Activated naive CD8-positive, alpha-beta T cell treated with anti-CD3 and anti-CD28 coated beads, Interleukin-2, amount 50 U/mL, for 16 hours (primary cell): ENCODE measurements around the gene PLPPR2.
"Not testable (repeated sequence)": the region's sequence is repeated elsewhere in the genome, so short reads cannot be mapped to it uniquely, and the experiment has no call there.

ENCODE experiments used
- DNase-seq: peaks from one replicate; pipeline ENCODE4 v3.0.0-alpha.2; 2020; ENCODE audit warnings: low read depth, low spot score

The PLPPR2 gene

GRCh38 chr19:11373166-11373884 is 18.1 kb downstream of the PLPPR2 start:
- DNase-seq: no peak

- no peak for DNase-seq
Observed at GRCh38 chr19:11373885-11374432, 18.7 kb downstream of the PLPPR2 start.

- peak; percentile 94 for DNase-seq
Observed at GRCh38 chr19:11374433-11375142, 19.4 kb downstream of the PLPPR2 start, which contains the start of gene SWSAP1. Gene SWSAP1, plus strand, starts transcription at chr19:11374666. Its CDS starts 15 bp downstream, at chr19:11374681.

- peak; percentile 39 for DNase-seq
Observed at GRCh38 chr19:11375143-11375948, 20.1 kb downstream of the PLPPR2 start.

DNA sequence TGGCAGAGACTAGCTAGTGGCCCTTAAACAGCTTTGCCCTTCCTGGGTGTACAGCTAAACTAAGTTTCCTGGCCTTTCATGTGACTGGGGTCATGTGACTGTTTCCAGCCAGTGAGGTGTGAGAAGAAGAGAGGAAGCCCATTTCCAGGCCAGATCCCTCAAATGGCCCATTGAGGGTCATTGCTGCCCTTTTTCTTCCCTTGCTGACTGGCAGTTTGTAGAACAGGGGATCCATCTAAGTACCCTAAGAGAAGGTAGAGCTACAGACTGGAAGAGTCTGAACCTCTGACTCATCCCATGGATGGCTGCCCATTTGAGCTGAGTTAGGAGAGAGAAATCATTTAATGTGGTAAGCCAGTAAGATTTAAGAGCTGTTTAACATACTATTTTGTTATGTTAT is 22.0 kb downstream of the PLPPR2 start:
- DNase-seq: no peak

DNA sequence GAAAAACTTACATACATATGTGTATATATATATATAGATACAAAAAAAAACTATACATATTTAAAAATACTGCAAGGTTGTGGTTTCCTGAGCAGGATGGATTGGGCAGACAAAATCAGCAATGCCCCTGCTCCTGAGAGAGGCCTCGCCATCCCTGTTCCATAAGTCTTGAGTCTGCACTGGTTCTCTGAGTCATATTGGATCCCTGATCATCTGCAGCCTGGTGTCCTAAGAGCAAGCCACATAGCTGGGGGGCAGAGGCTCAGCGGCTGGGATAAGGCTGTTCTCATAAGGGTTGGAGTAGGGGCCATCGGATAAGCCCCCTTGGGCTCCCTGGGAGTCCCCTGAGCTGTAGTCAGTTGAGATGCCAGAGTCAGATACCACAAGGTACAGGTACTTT is 22.5 kb downstream of the PLPPR2 start:
- no peak for DNase-seq

DNA sequence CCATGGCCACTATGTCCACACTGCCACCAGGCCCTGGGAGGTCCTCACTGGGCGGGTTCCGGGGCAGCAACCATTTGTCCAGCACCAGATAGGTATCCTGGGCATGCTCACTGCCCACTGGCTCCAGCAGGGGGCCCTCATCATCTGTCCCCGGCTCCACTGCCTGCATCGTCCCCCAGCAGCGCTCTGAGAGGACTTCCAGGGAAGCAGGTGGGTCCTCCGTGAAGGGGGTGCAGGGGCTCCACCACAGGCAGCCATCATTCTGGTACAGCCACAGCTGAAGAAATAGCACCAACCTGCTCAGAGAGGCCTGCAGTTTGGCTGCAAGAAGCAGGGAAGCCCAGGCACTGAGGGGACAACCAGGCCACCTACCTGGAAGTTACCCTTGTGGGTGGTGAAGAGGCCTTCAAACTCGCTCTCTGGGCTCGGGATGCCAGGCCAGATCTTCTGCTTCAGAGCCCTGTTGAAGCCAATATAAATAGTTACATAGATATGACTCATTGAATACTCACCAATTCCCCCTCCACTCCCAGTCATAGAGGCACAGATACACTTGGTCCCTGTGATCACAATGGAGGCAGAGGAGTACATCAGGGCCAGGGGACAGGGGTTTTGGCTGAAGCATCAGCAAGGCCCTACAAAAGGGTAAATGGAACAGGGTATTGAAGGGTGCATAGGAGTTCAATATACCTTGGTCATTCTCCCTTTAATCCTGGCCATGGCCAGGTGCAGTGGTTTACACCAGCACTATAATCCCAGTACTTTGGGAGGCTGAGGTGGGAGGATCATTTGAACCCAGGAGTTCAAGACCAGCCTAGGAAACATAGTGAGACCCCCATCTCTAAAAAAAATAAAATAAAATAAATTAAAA is 23.3 kb downstream of the PLPPR2 start:
- no peak for DNase-seq

DNA sequence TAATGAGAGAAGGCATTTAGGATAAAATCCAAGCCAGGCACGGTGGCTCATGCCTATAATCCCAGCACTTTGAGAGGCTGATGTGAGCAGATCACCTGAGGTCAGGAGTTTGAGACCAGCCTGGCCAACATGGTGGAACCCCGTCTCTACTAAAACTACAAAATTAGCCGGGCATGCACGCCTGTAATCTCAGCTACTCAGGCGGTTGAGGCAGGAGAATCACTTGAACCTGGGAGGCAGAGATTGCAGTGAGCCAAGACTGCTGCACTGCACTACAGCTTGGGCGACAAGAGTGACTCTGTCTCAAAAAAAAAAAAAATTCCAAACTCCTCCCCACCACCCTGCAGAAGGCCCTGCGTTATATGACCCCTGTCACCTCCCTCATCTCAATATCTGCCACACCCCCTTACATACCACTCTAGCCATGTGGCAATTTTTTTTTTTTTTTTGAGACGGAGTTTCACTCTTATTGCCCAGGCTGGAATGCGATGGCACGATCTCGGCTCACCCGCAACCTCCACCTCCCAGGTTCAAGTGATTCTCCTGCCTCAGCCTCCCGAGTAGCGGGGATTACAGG is 24.1 kb downstream of the PLPPR2 start:
- not testable (repeated sequence) for DNase-seq

- DNase-seq: no peak
Observed at GRCh38 chr19:11379857-11380350, 24.7 kb downstream of the PLPPR2 start.

DNA sequence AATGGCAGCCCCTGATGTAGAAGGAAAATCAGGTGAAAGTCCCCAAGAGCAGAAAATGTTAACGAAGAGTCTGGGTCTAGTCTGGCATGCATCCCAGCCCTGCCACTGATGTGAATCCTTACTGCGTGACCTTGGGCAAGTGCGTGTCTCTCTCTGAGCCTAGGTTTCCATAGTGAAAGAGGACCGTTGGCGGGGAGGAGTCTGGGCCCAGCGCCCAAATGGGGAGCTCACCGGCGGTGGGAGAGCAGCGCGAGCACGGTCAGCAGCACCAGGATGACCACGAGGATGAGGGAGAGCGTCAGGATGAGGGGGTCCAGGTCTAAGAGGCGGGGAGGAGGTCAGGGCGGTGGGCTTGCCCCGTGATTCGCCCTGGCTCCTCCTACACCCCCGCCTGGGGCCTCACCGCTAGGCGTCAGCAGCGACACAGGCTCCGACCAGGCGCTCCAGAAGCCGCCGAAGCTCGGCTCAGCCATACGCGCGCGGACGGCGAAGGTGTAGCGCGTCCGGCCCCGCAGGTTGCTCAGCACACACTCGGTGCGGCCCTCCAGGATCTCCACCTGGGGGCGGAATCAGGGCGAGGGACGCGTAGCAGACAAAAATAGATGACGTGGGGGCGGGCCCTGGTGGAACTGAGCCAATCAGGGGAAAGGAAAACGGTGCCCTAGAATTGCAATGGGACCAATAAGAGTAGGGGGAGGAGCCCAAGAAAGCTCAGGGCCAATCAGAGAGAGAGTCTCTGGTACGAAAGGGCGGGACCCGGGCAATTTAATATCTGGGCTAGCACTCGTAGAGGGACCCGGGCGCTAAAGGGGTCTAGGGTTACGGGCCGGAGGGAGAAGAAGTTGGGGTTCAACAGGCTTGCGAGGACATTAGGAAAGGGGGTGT is 25.7 kb downstream of the PLPPR2 start:
- DNase-seq: peak; percentile 90

- no peak for DNase-seq
Observed at GRCh38 chr19:11382898-11383705, 27.9 kb downstream of the PLPPR2 start.

- no peak for DNase-seq
Observed at GRCh38 chr19:11383706-11384048, 28.4 kb downstream of the PLPPR2 start.

DNA sequence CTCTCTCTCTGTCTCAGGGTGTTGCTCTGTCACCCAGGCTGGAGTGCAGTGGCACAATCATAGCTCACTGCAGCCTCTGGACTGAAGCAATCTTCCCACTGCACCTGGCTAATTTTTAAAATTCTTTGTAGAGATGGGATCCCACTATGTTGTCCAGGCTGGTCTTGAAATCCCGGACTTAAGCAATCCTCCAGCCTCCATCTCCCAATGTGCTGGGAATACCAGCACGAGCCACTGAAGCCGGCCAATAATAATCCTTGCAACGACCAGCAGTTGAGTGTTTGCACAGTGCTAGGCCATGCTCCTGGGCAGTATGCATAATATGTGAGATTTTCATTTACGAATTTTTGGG is 29.5 kb downstream of the PLPPR2 start:
- DNase-seq: no peak

GRCh38 chr19:11387162-11388034 is 32.2 kb downstream of the PLPPR2 start:
- DNase-seq: no peak

DNA sequence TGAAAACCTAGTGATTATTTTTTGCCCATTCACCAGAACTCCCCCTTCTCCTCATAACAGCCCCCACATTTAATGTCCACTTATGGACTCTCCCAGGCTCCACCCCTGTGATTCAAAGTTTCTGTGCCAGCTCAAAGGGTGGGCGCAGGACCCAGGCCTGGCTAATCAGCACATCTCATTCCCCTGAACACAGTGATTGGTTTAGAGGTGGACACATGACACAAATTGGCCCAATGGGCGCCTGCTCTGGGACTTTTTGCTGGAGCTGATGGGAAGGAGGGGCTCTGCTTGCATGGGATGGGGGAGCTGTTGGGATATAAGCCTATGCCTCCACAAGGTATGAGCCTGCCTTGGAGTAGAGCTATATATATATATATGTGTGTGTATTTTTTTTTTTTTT is 35.1 kb downstream of the PLPPR2 start:
- no peak for DNase-seq

GRCh38 chr19:11390933-11391680 is 35.9 kb downstream of the PLPPR2 start:
- DNase-seq: no peak

- no peak for DNase-seq
Observed at GRCh38 chr19:11397089-11397610, 41.9 kb downstream of the PLPPR2 start.
